ENCODE data around the gene MAG.

DNA sequence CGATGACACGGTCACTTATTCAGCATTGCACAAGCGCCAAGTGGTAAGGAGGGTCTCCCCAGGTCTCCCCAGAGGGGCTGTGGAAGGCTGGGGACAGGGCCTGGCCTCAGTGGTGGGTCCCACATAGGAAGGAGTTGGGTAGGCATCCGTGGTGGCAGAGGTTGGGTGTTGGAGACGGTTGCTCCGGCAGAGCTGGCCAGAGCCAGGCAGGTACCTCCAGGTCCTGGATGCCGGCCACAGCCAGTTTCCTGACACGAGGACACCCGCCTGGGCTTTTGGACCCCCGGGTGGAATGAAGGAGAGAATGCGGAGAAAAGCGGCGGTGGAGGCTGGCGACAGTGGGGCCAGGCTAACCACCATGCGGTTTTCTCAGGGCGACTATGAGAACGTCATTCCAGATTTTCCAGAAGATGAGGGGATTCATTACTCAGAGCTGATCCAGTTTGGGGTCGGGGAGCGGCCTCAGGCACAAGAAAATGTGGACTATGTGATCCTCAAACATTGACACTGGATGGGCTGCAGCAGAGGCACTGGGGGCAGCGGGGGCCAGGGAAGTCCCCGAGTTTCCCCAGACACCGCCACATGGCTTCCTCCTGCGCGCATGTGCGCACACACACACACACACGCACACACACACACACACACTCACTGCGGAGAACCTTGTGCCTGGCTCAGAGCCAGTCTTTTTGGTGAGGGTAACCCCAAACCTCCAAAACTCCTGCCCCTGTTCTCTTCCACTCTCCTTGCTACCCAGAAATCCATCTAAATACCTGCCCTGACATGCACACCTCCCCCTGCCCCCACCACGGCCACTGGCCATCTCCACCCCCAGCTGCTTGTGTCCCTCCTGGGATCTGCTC, 54.5 kb downstream of the MAG start:
- TF ChIP-seq, protein P1, sequence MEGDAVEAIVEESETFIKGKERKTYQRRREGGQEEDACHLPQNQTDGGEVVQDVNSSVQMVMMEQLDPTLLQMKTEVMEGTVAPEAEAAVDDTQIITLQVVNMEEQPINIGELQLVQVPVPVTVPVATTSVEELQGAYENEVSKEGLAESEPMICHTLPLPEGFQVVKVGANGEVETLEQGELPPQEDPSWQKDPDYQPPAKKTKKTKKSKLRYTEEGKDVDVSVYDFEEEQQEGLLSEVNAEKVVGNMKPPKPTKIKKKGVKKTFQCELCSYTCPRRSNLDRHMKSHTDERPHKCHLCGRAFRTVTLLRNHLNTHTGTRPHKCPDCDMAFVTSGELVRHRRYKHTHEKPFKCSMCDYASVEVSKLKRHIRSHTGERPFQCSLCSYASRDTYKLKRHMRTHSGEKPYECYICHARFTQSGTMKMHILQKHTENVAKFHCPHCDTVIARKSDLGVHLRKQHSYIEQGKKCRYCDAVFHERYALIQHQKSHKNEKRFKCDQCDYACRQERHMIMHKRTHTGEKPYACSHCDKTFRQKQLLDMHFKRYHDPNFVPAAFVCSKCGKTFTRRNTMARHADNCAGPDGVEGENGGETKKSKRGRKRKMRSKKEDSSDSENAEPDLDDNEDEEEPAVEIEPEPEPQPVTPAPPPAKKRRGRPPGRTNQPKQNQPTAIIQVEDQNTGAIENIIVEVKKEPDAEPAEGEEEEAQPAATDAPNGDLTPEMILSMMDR (conservative IDR thresholded peaks at IDR 0.05 in 1 of 2, IDR thresholded peaks at IDR 0.05 in 1 of 2; ENCODE audit: low read depth in 1 of 2, low read length in 2 of 2) = no peak
- TF ChIP-seq EZH2 (IDR thresholded peaks at IDR 0.05; ENCODE audit: low read length, missing control alignments) = no peak

All from fibroblast of lung (primary cell).